ENCODE data around the gene INSC. TPM values are rescaled to one million over a fixed set of nuclear protein-coding genes. Genes with fewer than 3 reads are reported as not detected.

The INSC gene
- total and polyA plus RNA-seq, 2 of the 8 experiments (the other 6 are each of a cell fraction or from before 2014, with no cell fraction given), result 0.58 to 0.59 TPM

GRCh38 chr11:15177491-15177890 lies 62.8 kb downstream of the INSC start:
- CTCF ChIA-PET (ENCODE audit: partially characterized antibody), result interaction anchor here (1.3 to 2.5 kb wide), 4 partner anchors 13 to 269 kb away, joined by 4 to 7 read pairs (median 6); no protein-coding TSS in a partner anchor
- Histone ChIP-seq H4K8ac (ENCODE audit: extremely low read depth, insufficient read depth, low read length) (no peak overlapping the region), H2BK20ac (ENCODE audit: low read length) (no peak overlapping the region), H3K79me1 (ENCODE audit: low read depth, low read length) (no peaks in the 10 kb centered on the region), H3K36me3 (ENCODE audit: control insufficient read depth in 2 of 4, insufficient read depth in 4 of 4, low read length in 3 of 4) (no peaks in the 10 kb centered on the region), H4K20me1 (replicated peaks in 1 of 2; ENCODE audit: control insufficient read depth in 1 of 2, insufficient read depth in 2 of 2, low read length in 2 of 2) (no peaks in the 10 kb centered on the region), H2BK12ac (ENCODE audit: low read depth, low read length) (no peak overlapping the region), H3K79me2 (ENCODE audit: control insufficient read depth in 1 of 2, insufficient read depth in 2 of 2, low read length in 2 of 2) (no peaks in the 10 kb centered on the region), H2AFZ (ENCODE audit: low read length) (no peak overlapping the region), H3K56ac (replicated peaks; ENCODE audit: insufficient read length, low read depth, low read length) (no peak overlapping the region), H3K4me1 (replicated peaks in 1 of 4; ENCODE audit: control insufficient read depth in 3 of 4, insufficient read depth in 4 of 4, low read length in 3 of 4) (no peaks in the 10 kb centered on the region), H3K9ac (replicated peaks in 1 of 4; ENCODE audit: extremely low read depth in 1 of 4, low read depth in 3 of 4, low read length in 3 of 4) (no peak overlapping the region), H3K4me3 (ENCODE audit: extremely low read depth in 1 of 4, insufficient read depth in 2 of 4, low read depth in 3 of 4, low read length in 4 of 4) (no peak overlapping the region), H3K27me3 (replicated peaks in 1 of 4; ENCODE audit: control insufficient read depth in 3 of 4, extremely low read depth in 1 of 4, insufficient read depth in 3 of 4, low read length in 3 of 4) (no peaks in the 10 kb centered on the region), H2AK5ac (ENCODE audit: low read depth, low read length) (no peak overlapping the region), H3K9me3 (ENCODE audit: insufficient read depth in 2 of 2, low read depth in 1 of 2, low read length in 1 of 2) (no peaks in the 10 kb centered on the region), H2BK5ac (ENCODE audit: low read depth, low read length) (no peak overlapping the region), H3K14ac (ENCODE audit: insufficient read length) (no peak overlapping the region), H3K18ac (ENCODE audit: extremely low read depth, low read length) (no peak overlapping the region), H3K23me2 (ENCODE audit: low read depth, low read length) (no peaks in the 10 kb centered on the region; the same call in 1 of the 2 replicates), H3K4ac (replicated peaks; ENCODE audit: insufficient read length, low read depth, low read length) (no peak overlapping the region), H2BK120ac (replicated peaks; ENCODE audit: low read depth, low read length) (no peak overlapping the region), H3K23ac (ENCODE audit: insufficient read length) (no peak overlapping the region), H4K91ac (replicated peaks; ENCODE audit: insufficient read length, low read length) (no peak overlapping the region), H2BK15ac (ENCODE audit: low read length) (no peak overlapping the region), H4K5ac (ENCODE audit: insufficient read length, low read depth, low read length) (no peak overlapping the region), H3K4me2 (ENCODE audit: insufficient read depth in 1 of 2, low read depth in 2 of 2, low read length in 2 of 2) (no peak overlapping the region), H3K27ac (ENCODE audit: low read depth, low read length) (no peak overlapping the region)
- FAIRE-seq, result no peak
- POLR2A ChIA-PET (ENCODE audit: partially characterized antibody), result no interaction called here
- DNase-seq (ENCODE audit: low read depth in 1 of 2, low spot score in 2 of 2), result no peak
- WGBS, 2 experiments (ENCODE audit: extremely low coverage in 1 of 2, insufficient coverage in 1 of 2, insufficient read length in 1 of 2, insufficient replicate concordance in 2 of 2, low coverage in 1 of 2, low lambda C conversion rate in 2 of 2, missing lambda C conversion rate in 1 of 2), result 88% methylated on average over 2 of the region's 2 CpGs; no CpG with 5 or more reads in 1 of the 2 experiments
- TF ChIP-seq EP300 (IDR thresholded peaks at IDR 0.05; ENCODE audit: borderline replicate concordance in 1 of 2, low read depth in 2 of 2, low read length in 2 of 2) (no peak), EGR1 (IDR thresholded peaks at IDR 0.05; ENCODE audit: borderline replicate concordance, low read depth, low read length) (no peak), CEBPB (IDR thresholded peaks at IDR 0.05; ENCODE audit: low read depth, low read length) (no peak), SIRT6 (IDR thresholded peaks at IDR 0.05; ENCODE audit: low read length) (no peak), ZNF274 (IDR thresholded peaks at IDR 0.05; ENCODE audit: borderline replicate concordance, extremely low read depth, low read length) (no peak), BACH1 (IDR thresholded peaks at IDR 0.05; ENCODE audit: low read length) (no peak)
